CD4-positive, alpha-beta T cell treated with Interleukin-6 for 4 hours (primary cell): ENCODE data around the gene POTEJ.
"Not testable (repeated sequence)": the region's sequence is repeated elsewhere in the genome, so short reads cannot be mapped to it uniquely, and the experiment has no call there.

ENCODE experiments used
- DNase-seq: peaks from one replicate; pipeline ENCODE4 v3.0.0-alpha.2; 2020; ENCODE audit warnings: mixed read lengths

POTEJ gene

GRCh38 chr2:130611140-130611539 is at the start of gene POTEJ:
TSS of gene POTEJ (plus strand) at chr2:130611440. CDS start at chr2:130611533, 93 bp downstream.
- DNase-seq: not testable (repeated sequence)

- not testable (repeated sequence) for DNase-seq
Measured at GRCh38 chr2:130566165-130566564, 45.1 kb upstream of the POTEJ start.

GRCh38 chr2:130571929-130572328 is 39.3 kb upstream of the POTEJ start:
- not testable (repeated sequence) for DNase-seq

GRCh38 chr2:130574230-130574629 is 37.0 kb upstream of the POTEJ start:
- not testable (repeated sequence) for DNase-seq

GRCh38 chr2:130576209-130576784 is 34.9 kb upstream of the POTEJ start:
- DNase-seq: not testable (repeated sequence)

- DNase-seq: not testable (repeated sequence)
Measured at GRCh38 chr2:130577559-130577958, 33.7 kb upstream of the POTEJ start.

- DNase-seq: not testable (repeated sequence)
Measured at GRCh38 chr2:130579121-130579520, 32.1 kb upstream of the POTEJ start.

- DNase-seq: not testable (repeated sequence)
Measured at GRCh38 chr2:130581491-130581890, 29.7 kb upstream of the POTEJ start.

GRCh38 chr2:130582970-130583369 is 28.3 kb upstream of the POTEJ start:
- not testable (repeated sequence) for DNase-seq

GRCh38 chr2:130583582-130583981 is 27.7 kb upstream of the POTEJ start:
- DNase-seq: not testable (repeated sequence)

GRCh38 chr2:130584726-130585125 is 26.5 kb upstream of the POTEJ start:
- not testable (repeated sequence) for DNase-seq

- DNase-seq: not testable (repeated sequence)
Measured at GRCh38 chr2:130588688-130589458, 22.4 kb upstream of the POTEJ start.

- not testable (repeated sequence) for DNase-seq
Measured at GRCh38 chr2:130590170-130590841, 20.9 kb upstream of the POTEJ start.

GRCh38 chr2:130590842-130591359 is 20.3 kb upstream of the POTEJ start:
- not testable (repeated sequence) for DNase-seq

GRCh38 chr2:130592791-130593414 is 18.3 kb upstream of the POTEJ start:
- DNase-seq: not testable (repeated sequence)

- DNase-seq: not testable (repeated sequence)
Measured at GRCh38 chr2:130594011-130594410, 17.2 kb upstream of the POTEJ start.

- DNase-seq: not testable (repeated sequence)
Measured at GRCh38 chr2:130596757-130597156, 14.5 kb upstream of the POTEJ start.

GRCh38 chr2:130597994-130598393 is 13.2 kb upstream of the POTEJ start:
- DNase-seq: not testable (repeated sequence)

GRCh38 chr2:130598463-130598862 is 12.8 kb upstream of the POTEJ start:
- not testable (repeated sequence) for DNase-seq

GRCh38 chr2:130599393-130599792 is 11.8 kb upstream of the POTEJ start, which contains the start of gene CFC1:
TSS of gene CFC1 (minus strand) at chr2:130599575. CDS start at chr2:130599287, 288 bp downstream.
- DNase-seq: not testable (repeated sequence)

- not testable (repeated sequence) for DNase-seq
Measured at GRCh38 chr2:130599926-130600325, 11.3 kb upstream of the POTEJ start.

- DNase-seq: not testable (repeated sequence)
Measured at GRCh38 chr2:130601648-130602302, 9.5 kb upstream of the POTEJ start.
